Breast epithelium (tissue), 3 donors: ENCODE measurements around the gene ELAVL1.

ENCODE experiments used
- CTCF ChIP-seq, 3 donors: fragments of 450-650 bp; IDR thresholded peaks; one replicate each; pipeline ENCODE4 v1.5.1; 2016 to 2017; ENCODE audit warnings: antibody characterized with exemption in 3 of 3, mild to moderate bottlenecking in 3 of 3, moderate library complexity in 3 of 3
- POLR2A ChIP-seq: fragments of 450-650 bp; IDR thresholded peaks from one replicate; pipeline ENCODE4 v1.6.1; 2016; ENCODE audit warnings: antibody characterized with exemption, mild to moderate bottlenecking, moderate library complexity
- POLR2AphosphoS5 ChIP-seq, 3 donors: sonication (generic); formaldehyde crosslinking; IDR thresholded peaks; one replicate each; pipeline ENCODE4 v1.6.1; 2017; ENCODE audit warnings: antibody characterized with exemption in 3 of 3

DNA sequence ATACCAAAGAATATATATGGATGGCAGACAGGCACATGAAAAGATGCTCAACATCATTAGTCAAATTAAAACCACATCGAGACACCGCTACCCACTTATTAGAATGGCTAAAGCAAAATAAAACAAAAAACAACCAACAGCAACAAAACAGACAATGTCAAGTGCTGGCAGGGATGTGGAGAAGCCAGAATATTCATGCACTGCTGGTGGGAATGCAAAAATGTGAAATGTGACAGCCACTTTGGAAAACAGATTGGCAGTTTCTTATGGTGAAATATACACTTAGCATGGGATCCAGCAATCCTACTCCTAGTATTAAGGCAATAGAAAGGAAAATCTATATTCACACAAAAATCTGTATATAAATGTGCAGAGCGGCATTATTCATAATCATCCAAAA lies 8.6 kb downstream of the ELAVL1 start:
- TF ChIP-seq POLR2AphosphoS5 (IDR thresholded peaks at IDR 0.05) (no peak), POLR2A (no peak), CTCF (IDR thresholded peaks at IDR 0.05) (no peak)
